ENCODE results near the gene ANKHD1. TPM values are rescaled to one million over a fixed set of nuclear protein-coding genes. Genes with fewer than 3 reads are reported as not detected.

Gene ANKHD1
- total and polyA plus RNA-seq, 2 of the 8 experiments (the other 6 are each of a cell fraction or from before 2014, with no cell fraction given): 69.9 to 108 TPM

- Histone ChIP-seq H3K23me2 (ENCODE audit: low read depth, low read length) (no peaks in the 10 kb centered on the region), H3K27ac (ENCODE audit: low read depth, low read length) (no peak overlapping the region), H2AK5ac (ENCODE audit: low read depth, low read length) (no peak overlapping the region), H3K79me2 (ENCODE audit: control insufficient read depth in 1 of 2, insufficient read depth in 2 of 2, low read length in 2 of 2) (peaks cover 0 to 5% of the 10 kb centered on the region in 2 experiments; a peak in 1 of 4 replicates), H3K18ac (ENCODE audit: extremely low read depth, low read length) (no peak overlapping the region), H3K9me3 (ENCODE audit: insufficient read depth in 2 of 2, low read depth in 1 of 2, low read length in 1 of 2) (no peaks in the 10 kb centered on the region), H3K4ac (replicated peaks; ENCODE audit: insufficient read length, low read depth, low read length) (no peak overlapping the region), H2BK15ac (ENCODE audit: low read length) (no peak overlapping the region), H4K91ac (replicated peaks; ENCODE audit: insufficient read length, low read length) (no peak overlapping the region), H3K4me1 (replicated peaks in 1 of 4; ENCODE audit: control insufficient read depth in 3 of 4, insufficient read depth in 4 of 4, low read length in 3 of 4) (peaks cover 0 to 5% (median 2%) of the 10 kb centered on the region in 4 experiments; a peak in 2 of 7 replicates), H3K4me3 (ENCODE audit: extremely low read depth in 1 of 4, insufficient read depth in 2 of 4, low read depth in 3 of 4, low read length in 4 of 4) (no peak overlapping the region), H2BK120ac (replicated peaks; ENCODE audit: low read depth, low read length) (no peak overlapping the region), H3K56ac (replicated peaks; ENCODE audit: insufficient read length, low read depth, low read length) (no peak overlapping the region), H3K23ac (ENCODE audit: insufficient read length) (no peak overlapping the region), H3K36me3 (ENCODE audit: control insufficient read depth in 2 of 4, insufficient read depth in 4 of 4, low read length in 3 of 4) (no peaks in the 10 kb centered on the region), H2BK5ac (ENCODE audit: low read depth, low read length) (no peak overlapping the region), H3K9ac (replicated peaks in 1 of 4; ENCODE audit: extremely low read depth in 1 of 4, low read depth in 3 of 4, low read length in 3 of 4) (no peak overlapping the region), H3K4me2 (ENCODE audit: insufficient read depth in 1 of 2, low read depth in 2 of 2, low read length in 2 of 2) (no peak overlapping the region), H3K79me1 (ENCODE audit: low read depth, low read length) (no peaks in the 10 kb centered on the region), H2BK20ac (ENCODE audit: low read length) (no peak overlapping the region), H4K5ac (ENCODE audit: insufficient read length, low read depth, low read length) (no peak overlapping the region), H2BK12ac (ENCODE audit: low read depth, low read length) (no peak overlapping the region), H2AFZ (ENCODE audit: low read length) (no peak overlapping the region), H4K8ac (ENCODE audit: extremely low read depth, insufficient read depth, low read length) (no peak overlapping the region), H3K14ac (ENCODE audit: insufficient read length) (no peak overlapping the region), H3K27me3 (replicated peaks in 1 of 4; ENCODE audit: control insufficient read depth in 3 of 4, extremely low read depth in 1 of 4, insufficient read depth in 3 of 4, low read length in 3 of 4) (no peaks in the 10 kb centered on the region), H4K20me1 (replicated peaks in 1 of 2; ENCODE audit: control insufficient read depth in 1 of 2, insufficient read depth in 2 of 2, low read length in 2 of 2) (no peaks in the 10 kb centered on the region)
- POLR2A ChIA-PET (ENCODE audit: partially characterized antibody): interaction anchor here (0.6 kb wide), 1 partner anchor 1114 kb away, joined by 3 read pairs; no protein-coding TSS in a partner anchor
- FAIRE-seq (no peak), DNase-seq (ENCODE audit: low read depth in 1 of 2, low spot score in 2 of 2) (no peak)
- WGBS, 2 experiments (ENCODE audit: extremely low coverage in 1 of 2, insufficient coverage in 1 of 2, insufficient read length in 1 of 2, insufficient replicate concordance in 2 of 2, low coverage in 1 of 2, low lambda C conversion rate in 2 of 2, missing lambda C conversion rate in 1 of 2): 100% methylated on average over 2 of the region's 2 CpGs; no CpG with 5 or more reads in 1 of the 2 experiments
- CTCF ChIA-PET (ENCODE audit: partially characterized antibody): interaction anchor here (0.6 to 2.3 kb wide), 5 partner anchors 21 to 482 kb away, joined by 3 to 15 read pairs (median 5); no protein-coding TSS in a partner anchor
- TF ChIP-seq SIRT6 (IDR thresholded peaks at IDR 0.05; ENCODE audit: low read length): no peak
- TF ChIP-seq KDM1A (IDR thresholded peaks at IDR 0.05; ENCODE audit: borderline replicate concordance, low read length): no peak
- no peak for TF ChIP-seq MAFK (IDR thresholded peaks at IDR 0.05; ENCODE audit: low read depth, low read length)
- no peak for TF ChIP-seq CTCF (IDR thresholded peaks at IDR 0.05; ENCODE audit: control extremely low read depth in 1 of 3, insufficient read depth in 1 of 3, low read depth in 1 of 3, low read length in 3 of 3)
- no peak for TF ChIP-seq ASH2L (IDR thresholded peaks at IDR 0.05; ENCODE audit: low read length)
- TF ChIP-seq KDM5A (IDR thresholded peaks at IDR 0.05; ENCODE audit: low read length): no peak
- TF ChIP-seq NANOG (IDR thresholded peaks at IDR 0.05; ENCODE audit: insufficient read depth, low read depth, low read length, poor library complexity, severe bottlenecking): no peak
- no peak for TF ChIP-seq SP4 (IDR thresholded peaks at IDR 0.05; ENCODE audit: low read length)
- TF ChIP-seq ATF2 (IDR thresholded peaks at IDR 0.05; ENCODE audit: low read length): no peak
- no peak for TF ChIP-seq CREB1 (IDR thresholded peaks at IDR 0.05)
- no peak for TF ChIP-seq JUN (IDR thresholded peaks at IDR 0.05; ENCODE audit: low read depth, low read length)
Observed at GRCh38 chr5:140393738-140394137, 7.9 kb upstream of the ANKHD1 start.

All from H1 (cell line).